Measurements from ENCODE around the gene THSD4. TPM values are rescaled to one million over a fixed set of nuclear protein-coding genes. Genes with fewer than 3 reads are reported as not detected.
"Not testable (repeated sequence)": the region's sequence is repeated elsewhere in the genome, so short reads cannot be mapped to it uniquely, and the experiment has no call there.

The THSD4 gene
- polyA plus RNA-seq, 3 donors, result 30.2 to 36.6 (median 36.3) TPM

DNA sequence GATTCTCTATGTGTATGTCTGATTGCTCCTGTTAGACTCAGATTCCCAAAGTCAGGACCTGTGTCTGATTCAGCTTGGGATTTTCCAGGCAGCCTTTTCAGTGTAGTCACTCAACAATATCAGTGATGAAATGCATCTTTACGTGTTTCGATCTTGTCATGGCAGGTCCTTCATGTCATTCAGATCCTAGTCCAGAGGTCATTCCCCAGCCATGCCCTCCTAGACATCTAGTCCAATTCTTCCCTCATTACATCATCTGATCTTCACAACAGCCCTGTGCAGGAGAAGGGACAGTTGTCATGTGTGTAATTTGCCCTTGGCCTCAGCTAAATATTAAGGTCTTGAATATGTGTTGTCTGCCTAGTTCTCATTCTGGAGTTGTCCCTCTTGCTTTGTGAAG, 541.9 kb downstream of the THSD4 start:
- DNase-seq (ENCODE audit: extremely low read depth in 1 of 11, low read depth in 9 of 11, low spot score in 4 of 11), result no peak

GRCh38 chr15:71658036-71658435, 542.8 kb downstream of the THSD4 start:
- DNase-seq (ENCODE audit: extremely low read depth in 1 of 11, low read depth in 9 of 11, low spot score in 4 of 11), result no peak

DNA sequence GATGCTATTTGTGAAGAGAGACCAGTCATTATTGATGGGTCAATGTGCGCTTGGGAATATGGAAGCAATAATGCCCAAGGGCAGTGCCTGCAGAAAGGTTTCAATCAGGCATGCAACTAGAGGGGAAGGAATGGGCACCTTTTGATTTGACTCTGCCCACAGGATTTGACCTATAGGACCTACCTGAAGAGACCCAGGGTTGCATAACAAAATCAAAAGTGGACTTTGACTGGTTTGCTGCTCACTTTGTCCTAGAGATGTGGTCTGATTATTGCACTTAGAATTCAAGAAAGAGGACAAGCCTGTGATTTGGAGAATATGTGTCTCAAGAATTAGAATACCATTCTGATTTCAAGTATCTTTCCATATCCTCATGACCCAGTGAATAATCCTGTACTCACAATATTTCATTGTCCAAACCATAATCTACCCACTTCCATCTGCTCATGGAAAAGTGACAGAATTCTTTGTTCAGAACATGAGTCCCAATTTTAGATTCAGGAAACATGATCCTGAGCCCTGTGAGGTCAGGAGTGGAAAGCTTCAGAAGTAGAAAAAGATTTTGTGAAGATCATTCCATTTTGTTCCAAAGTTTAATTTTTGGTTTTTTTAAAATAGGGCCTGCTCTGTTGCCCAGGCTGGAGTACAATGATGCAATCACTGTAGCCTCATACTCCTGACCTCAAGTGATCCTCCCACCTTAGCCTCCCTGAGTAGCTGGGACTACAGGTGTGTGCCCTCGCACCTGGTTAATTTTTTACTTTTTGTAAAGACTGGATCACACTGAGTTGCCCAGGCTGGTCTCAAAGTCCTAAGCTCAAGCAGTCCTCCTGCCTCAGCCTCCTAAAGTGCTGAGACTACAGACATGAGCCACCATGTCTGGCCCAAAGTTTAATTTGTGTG, 543.8 kb downstream of the THSD4 start:
- no peak for DNase-seq (ENCODE audit: extremely low read depth in 1 of 11, low read depth in 9 of 11, low spot score in 4 of 11)

GRCh38 chr15:71659730-71660067, 544.4 kb downstream of the THSD4 start:
- DNase-seq (ENCODE audit: extremely low read depth in 1 of 11, low read depth in 9 of 11, low spot score in 4 of 11), result no peak

- DNase-seq (ENCODE audit: extremely low read depth in 1 of 11, low read depth in 9 of 11, low spot score in 4 of 11), result no peak
These were observed 545.2 kb downstream of the THSD4 start for GRCh38 chr15:71660501-71660900.

DNA sequence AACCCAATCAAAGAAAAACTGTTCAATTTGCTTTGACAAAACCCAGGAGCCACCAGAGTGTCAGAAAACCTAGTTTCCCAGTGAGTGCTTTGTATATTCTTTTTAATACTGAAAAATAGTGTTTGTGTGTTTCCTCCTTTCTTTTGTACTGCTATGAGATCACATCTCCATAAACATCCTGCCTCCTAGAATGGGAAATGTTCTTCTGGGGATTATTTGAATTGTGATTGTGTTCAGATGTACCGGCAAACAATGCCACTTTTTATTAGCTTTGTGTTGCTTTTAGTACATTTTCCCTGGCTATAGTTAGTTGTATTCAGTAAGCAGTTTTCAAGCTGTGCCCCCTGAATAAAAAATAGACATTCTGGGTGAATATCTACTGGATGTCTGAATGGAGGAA, 547.0 kb downstream of the THSD4 start:
- no peak for DNase-seq (ENCODE audit: extremely low read depth in 1 of 11, low read depth in 9 of 11, low spot score in 4 of 11)

DNA sequence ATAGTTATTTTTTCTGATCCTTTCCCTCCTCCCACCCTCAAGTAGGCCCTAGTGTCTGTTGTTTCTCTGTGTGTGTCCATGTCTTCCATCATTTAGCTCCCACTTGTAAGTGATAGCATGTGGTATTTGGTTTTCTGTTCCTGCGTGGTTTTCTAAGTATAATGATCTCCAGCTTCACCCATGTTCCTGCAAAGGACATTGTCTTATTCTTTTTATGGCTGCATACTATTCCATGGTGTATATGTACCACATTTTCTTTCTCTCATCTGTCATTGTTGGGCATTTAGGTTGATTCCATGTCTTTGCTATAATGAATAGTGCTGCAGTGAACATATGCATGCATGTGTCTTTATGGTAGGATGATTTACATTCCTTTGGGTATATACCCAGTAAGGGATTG, 549.4 kb downstream of the THSD4 start:
- DNase-seq (ENCODE audit: extremely low read depth in 1 of 11, low read depth in 9 of 11, low spot score in 4 of 11), result no peak

DNA sequence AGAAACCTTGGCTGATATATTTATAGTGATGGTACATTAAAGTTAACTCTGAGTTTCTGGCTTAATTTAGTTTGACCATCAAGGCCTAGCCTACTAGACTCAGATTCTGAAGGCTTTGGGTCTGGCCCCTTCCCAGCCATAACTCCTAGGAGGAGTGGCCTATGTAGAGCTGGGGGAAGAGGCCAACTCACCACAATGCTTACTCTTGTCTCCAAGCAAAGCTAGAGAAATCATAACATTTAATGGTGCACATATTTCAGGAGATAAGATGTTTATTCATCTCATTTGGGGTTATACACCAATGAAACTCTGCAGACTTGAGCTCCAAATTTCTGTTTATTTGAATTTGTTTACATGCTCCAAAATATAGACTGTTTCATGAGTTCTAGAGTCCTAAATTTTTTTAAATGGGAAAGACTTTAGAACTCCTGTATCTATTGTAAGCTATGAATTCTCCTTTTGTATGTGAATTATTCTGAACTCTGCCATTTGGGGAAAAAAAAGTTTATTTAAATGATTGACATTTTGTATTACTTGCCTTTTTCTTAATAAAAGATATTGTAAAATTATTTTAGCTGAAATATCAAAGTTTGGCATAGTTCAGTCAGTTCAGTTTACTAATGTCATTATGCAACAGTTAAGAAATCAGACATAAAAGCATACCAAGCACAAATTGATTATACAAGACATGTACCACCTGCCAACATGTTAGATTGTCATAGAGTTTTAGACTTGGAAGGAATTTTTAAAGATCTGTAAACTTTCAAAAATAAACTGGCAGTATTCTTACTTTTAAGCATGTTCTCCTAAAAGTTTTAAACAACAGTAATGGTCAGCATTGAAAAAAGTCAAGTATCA, 551.7 kb downstream of the THSD4 start:
- no peak for DNase-seq (ENCODE audit: extremely low read depth in 1 of 11, low read depth in 9 of 11, low spot score in 4 of 11)

DNA sequence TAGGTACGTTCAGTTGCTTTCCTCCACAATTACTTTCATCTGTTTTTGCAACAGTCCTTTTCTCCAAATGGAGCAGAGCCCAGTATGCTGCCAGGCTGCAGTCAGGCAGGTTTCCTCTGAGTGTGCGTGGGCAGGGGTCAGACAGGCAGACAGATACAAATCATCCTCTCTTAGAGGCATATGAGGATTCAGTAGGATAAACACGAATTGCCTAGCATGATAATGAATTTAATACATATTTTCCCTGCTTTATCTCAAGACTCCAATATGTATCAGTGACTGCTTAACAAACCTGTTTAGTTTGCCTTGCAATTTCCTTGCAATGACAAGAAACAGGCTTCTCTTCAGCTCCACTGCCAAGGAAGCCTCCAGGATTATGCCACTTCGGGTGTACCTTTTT, 554.4 kb downstream of the THSD4 start:
- DNase-seq (ENCODE audit: extremely low read depth in 1 of 11, low read depth in 9 of 11, low spot score in 4 of 11), result no peak

DNA sequence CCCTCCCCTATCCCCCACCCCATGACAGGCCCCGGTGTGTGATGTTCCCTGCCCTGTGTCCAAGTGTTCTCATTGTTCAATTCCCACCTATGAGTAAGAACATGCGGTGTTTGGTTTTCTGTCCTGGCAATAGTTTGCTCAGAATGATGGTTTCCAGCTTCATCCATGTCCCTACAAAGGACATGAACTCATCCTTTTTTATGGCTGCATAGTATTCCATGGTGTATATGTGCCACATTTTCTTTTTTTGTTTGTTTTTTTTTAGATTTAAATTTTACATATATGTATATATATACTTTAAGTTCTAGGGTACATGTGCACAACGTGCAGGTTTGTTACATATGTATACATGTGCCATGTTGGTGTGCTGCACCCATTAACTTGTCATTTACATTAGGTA, 555.0 kb downstream of the THSD4 start:
- not testable (repeated sequence) for DNase-seq (ENCODE audit: extremely low read depth in 1 of 11, low read depth in 9 of 11, low spot score in 4 of 11)

DNA sequence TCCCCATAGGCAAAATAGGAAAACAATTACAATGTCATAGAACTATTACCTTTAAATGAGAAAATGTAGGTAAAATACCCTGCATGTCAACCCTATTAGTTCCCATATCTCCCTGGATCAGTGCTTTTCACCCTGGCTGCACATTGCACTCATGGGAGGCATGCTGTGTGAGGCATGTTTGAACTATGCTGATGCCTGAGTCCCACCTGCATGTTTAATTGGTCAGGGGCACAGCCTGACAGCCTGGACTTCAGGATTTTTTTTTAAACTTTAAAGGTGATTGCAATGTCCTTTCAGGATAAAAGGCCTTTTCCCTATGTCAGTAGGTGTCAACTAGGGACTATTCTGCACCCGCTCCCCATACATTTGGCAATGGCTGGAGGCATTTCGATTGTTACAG, 559.1 kb downstream of the THSD4 start:
- no peak for DNase-seq (ENCODE audit: extremely low read depth in 1 of 11, low read depth in 9 of 11, low spot score in 4 of 11)

GRCh38 chr15:71677352-71677751, 562.1 kb downstream of the THSD4 start:
- DNase-seq (ENCODE audit: extremely low read depth in 1 of 11, low read depth in 9 of 11, low spot score in 4 of 11), result no peak

DNA sequence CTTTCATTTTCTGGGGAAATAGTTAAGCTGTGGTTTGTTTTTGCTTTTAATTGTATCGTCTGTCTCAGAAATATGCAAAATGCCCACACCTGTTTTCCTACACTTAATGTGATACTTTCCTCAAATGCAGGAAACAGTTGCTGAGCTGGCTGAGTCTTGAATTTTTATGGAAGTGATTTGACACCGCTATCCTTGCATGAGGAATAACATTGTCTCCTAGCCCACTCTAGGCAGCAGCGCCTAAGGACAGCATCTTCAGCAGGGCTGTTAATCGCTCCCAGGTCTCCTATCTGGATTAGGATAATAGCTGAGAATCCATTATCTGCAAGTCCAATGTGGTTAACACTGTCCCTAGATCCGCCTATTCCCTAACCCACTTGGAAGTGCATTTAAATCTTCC, 562.5 kb downstream of the THSD4 start:
- DNase-seq (ENCODE audit: extremely low read depth in 1 of 11, low read depth in 9 of 11, low spot score in 4 of 11), result no peak

- no peak for DNase-seq (ENCODE audit: extremely low read depth in 1 of 11, low read depth in 9 of 11, low spot score in 4 of 11)
These were observed 562.9 kb downstream of the THSD4 start for GRCh38 chr15:71678191-71678590.

DNA sequence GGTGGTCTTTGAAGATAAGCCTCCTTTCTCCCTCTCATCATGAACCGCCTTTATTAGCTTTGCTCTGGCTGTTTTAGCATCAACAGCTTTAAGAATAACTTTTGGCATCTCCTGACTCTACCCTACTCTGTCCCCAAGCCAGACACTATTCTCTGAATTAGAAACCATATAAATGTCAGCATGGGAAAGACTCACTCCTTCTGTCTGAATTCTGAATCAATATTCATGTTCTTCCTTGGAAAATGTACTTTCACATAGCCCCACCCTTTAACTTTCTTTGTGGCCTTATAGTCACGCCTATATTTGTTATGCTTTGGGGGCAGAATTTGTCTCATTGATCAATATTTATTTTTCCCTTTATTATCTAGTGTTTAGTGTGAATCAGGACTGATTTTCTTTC, 563.3 kb downstream of the THSD4 start:
- DNase-seq (ENCODE audit: extremely low read depth in 1 of 11, low read depth in 9 of 11, low spot score in 4 of 11), result no peak

DNA sequence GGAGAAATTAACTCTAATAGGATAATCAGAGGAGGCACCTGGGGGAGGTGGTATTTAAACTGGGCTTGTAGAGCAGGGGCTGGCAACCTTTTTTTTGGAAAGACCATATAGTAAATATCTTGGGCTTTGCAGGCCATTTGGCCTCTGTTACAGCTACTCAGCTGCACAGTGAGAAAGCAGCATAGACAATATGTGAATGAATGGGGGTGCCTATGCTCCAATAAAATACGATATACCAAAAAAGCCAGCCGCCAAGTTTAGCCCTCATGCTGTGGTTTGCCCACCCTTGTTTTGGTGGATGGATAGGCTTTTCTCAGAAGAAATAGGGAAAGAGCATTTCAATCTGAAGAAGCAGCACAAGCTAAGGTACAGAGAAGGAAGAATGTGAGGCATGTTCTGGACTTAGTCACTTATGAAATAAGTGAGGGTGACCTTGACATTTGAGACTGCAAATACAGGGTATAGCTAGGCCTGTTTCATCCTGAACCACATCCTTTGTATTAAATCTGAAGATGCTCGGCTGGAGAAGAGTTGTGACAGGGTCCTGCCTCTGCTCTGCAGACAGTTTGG, 564.0 kb downstream of the THSD4 start:
- DNase-seq (ENCODE audit: extremely low read depth in 1 of 11, low read depth in 9 of 11, low spot score in 4 of 11), result no peak

DNA sequence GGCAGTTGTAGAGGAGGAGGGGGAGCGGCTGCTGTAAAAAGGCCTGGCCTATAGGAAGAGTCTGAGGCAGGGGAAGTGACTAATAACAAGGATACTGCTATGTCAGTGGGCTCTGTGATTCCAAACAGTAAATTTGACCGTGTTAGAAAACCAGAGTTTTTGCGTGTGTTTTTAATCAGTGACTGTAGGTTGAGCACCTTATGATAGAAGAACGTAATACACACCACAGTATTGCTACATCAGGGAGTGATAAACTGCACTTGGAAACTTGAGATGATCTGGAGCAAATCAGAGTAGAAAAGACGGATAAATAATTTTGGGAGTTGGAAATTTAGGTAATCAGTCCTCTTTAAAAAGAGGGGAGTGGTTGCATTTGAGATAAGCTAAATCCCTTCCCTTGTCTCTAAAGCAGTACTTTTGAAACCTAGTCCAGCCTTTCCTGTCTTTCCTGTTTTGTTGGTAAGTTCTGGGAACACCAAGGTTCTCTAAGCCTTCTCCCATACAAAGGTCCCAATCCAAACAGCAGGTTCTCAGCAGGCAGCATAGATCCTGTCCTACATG, 564.6 kb downstream of the THSD4 start:
- no peak for DNase-seq (ENCODE audit: extremely low read depth in 1 of 11, low read depth in 9 of 11, low spot score in 4 of 11)

- no peak for DNase-seq (ENCODE audit: extremely low read depth in 1 of 11, low read depth in 9 of 11, low spot score in 4 of 11)
These were observed 566.7 kb downstream of the THSD4 start for GRCh38 chr15:71682001-71682400.

DNA sequence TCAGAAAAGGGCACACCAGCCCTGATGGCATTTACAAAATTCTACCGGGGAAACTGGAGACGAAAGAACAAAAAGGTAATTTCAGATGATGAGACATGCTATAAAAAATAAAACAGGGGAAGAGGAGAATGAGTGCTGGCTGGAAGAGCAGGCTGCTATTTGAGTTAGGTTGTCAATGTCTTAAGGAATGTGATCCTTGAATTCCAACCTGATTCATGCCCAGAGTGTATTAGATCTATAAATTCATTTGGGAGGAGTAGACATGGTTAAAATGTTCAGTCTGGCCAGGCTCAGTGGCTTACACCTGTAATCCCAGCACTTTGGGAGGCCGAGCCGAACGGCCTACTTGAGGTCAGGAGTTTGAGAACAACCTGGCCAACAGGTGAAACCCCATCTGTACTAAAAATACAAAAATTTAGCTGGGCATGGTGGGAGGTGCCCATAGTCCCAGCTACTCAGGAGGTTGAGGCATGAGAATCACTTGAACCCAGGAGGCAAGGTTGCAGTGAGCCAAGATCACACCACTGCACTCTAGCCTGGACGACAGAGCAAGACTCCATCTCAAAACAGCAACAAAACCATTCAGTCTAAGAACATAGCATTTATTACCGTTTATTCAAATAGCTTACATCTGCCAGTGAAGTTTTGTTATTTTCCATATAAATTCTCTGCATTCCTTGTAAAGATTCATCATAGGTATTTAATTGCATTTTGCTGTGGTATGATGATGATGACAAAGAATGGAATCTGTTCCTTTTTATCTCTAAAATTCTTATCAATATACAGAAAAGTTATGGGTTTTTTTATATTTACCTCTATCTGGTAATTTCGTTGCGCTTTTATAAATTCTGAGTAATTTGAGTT, 568.4 kb downstream of the THSD4 start:
- DNase-seq (ENCODE audit: extremely low read depth in 1 of 11, low read depth in 9 of 11, low spot score in 4 of 11), result no peak

Data from renal cortex interstitium (tissue), 11 donors.